GM19238 (cell line): ENCODE results near the gene CEP43.
A peak's percentile ranks its signal among the peaks of the same experiment; 100 is the strongest.

Experiments
- DNase-seq: peaks from one replicate; pipeline ENCODE4 v3.0.0; 2011; ENCODE audit warnings: low spot score; ENCODE audit not compliant: insufficient read length

CEP43 gene

DNA sequence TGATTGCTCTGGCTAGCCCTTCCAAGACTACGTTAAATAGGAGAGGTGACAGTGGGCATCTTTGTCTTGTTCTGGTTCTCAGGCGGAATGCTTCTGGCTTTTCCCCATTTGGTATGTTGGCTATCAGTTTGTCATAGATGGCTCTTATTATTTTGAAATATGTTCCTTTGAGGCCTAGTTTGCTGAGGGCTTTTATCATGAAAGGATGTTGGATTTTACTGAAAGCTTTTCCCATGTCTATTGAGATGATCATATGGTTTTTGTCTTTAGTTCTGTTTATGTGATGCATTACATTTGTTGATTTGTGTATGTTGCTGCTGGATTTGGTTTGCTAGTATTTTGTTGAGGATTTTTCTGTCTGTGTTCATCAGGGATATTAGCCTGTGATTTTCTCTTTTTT, 32.9 kb upstream of the CEP43 start:
- DNase-seq = no peak

DNA sequence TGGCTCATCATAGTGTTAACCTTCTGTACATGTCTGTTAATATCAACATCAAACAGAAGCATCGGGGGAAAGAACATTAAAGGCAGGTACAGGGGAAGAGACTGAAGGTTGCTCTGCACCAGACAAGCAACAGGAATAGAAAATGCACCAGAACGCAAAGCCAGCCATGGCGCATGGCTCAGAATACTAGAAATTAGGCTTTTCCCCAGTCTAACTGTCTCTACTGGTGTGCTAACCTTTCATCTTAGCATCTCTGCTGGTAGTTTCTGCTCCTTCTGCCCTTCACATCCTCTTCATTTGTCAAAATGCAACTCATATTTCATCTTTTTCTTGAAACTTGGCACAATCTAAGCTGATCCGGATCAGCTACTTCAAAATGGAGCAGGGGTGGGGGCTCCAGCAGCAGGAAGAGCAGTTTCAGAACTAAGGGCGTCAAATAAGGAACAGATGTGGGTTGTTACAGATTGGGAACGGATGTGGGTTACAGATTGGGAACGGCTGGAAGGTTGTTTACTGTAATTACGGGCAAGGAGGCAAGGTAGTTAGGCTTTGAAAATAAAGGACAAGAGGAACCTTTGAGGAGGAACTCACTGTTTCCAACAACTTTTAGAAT, 29.7 kb upstream of the CEP43 start:
- no peak for DNase-seq

DNA sequence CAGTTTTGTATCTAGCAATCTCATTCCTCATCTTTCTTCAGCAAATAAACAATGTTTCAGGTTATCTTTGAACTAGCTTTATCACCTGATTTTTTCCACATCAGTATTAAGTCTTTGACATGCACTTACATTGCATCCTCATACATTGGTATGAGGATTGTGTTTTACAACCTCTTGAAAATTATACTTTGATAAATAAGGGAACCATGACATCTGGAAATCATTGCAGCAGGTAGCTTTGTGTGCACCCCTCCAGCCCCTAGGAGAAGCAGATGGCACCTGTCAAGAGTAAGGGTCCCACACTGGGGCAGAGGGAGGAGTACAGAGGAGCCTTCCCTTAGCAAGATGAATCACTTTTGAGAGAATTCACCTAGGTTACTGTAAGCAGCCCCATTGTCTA, 29.1 kb upstream of the CEP43 start:
- DNase-seq = no peak

DNA sequence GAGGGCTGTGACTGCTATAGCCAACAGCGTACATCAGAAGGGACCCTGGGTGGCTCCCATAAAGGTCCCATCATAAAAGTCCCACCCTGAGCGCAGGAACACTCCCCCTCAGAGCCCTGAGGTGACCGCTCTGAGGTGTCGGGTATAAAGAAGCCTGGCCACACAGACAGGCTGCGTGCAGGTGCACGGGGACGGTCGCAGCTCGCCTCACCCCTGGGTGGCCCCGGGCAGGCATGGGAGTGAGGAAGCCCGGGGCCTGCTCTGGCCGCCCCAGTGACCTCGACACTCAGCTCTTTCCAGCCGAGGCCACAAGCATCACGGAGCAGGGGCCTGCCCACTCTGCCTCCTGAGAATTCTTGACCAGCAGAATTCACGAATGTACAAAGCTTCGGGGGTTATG, 28.4 kb upstream of the CEP43 start:
- no peak for DNase-seq

DNA sequence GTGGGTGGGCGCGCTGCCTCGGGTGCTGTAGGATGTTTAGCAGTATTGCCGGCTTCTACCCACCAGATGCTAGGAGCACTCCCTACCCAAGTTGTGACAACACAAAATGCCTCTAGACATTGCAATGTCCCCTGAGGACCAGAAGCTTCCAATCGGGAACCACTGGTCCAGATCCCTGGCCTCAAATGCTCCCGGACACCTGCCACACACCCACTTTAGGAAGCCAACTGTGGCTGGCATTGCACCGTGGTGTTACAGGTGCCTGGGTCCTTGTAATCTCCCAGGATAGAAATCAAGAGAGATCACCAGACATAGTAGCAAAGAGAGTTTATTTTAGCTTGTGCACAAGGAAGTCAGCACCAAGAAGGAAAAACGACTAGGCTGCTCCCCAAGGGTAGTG, 27.9 kb upstream of the CEP43 start:
- no peak for DNase-seq

DNA sequence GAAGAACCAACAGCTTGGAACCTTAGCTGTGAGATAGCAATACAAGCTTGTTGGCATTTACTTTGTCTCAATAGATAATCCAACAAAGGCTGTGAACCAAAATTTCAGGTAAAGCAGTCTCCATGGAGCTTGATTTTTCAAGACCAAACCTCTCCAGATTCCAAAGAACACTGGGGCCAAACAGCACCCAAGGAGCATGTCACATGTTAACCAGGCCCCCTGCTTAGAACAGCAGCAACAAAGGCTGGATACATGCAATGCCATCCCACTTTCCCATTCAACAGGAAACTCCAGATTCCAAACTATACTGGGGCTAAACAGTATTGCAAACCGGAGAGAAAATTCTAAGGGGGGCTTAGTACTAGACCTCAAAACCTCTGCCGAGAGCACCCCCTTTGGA, 27.1 kb upstream of the CEP43 start:
- DNase-seq = no peak

DNA sequence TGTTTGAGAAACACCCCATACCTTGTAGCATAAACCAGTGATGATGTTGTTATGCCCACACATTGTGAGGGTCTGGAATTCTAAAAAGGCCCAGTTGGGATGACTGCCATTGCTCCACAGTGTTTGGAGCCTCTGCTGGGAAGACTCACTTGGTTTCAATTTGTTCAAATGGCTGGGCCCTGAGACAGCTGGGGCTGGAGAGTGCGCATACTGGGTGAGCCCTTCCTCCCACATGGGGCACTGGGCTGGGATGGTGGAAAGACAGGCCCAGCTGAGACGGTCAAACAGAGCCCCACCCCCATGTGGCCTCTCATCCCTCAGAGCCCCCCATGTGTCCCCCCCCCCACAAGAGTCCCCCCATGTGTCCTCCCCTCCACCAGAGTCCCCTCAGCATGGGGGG, 22.6 kb upstream of the CEP43 start:
- no peak for DNase-seq

DNA sequence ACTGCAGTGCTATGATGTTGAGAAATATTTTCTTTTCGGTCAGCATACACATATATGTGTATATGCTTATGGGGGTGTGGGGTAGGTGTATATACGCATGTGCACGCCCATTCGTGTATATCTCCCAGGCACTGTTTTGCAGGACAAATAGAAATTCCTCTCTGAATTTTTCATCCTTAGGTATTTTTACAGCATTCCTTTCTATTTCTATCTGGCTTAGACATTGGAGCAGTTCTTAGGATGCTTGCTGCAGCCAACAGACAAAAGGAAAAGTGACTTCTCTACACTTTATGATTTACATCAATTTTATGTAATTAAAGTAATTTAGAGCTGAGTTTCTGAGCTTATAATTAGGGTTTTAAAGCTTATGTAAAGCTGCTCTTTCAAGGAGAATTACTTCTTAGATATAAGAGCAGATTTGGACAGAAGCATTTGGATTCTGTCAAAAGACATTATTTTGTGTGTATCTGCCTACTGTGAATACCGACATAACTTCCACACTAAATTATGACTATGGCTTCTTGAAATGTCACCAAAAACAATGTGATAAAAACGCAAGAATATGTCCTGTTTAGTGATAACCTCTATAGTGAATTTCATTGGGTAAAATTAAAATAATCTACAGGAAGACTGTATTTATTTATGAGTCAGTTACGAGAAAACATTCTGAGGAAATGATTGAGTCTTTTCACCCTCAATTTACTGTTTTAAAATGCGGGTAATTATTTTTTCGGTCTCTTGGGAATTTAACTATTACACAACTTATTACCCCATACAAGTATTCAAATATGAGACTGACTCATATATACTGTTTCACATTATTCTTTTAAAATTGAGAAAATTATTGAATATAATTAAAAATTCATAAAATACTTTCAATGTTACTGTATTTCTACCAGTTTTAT, 21.3 kb upstream of the CEP43 start:
- DNase-seq = no peak

DNA sequence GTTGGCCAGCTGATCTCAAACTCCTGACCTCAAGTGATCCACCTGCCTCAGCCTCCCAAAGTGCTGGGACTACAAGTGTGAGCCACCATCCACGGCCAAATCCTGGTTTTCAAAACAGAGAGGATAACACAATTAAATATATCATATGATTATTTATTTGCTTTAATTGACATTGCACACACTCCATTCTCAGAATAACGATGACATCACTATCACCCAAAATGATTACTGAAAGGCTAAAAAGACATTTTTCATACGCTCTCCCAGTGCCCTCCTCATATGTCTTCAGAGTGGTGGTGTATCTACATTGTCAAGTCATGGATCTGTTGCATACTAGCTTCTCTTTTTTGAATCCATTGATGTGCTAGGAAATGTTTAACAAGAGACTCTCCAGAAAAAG, 18.5 kb upstream of the CEP43 start:
- DNase-seq = no peak

DNA sequence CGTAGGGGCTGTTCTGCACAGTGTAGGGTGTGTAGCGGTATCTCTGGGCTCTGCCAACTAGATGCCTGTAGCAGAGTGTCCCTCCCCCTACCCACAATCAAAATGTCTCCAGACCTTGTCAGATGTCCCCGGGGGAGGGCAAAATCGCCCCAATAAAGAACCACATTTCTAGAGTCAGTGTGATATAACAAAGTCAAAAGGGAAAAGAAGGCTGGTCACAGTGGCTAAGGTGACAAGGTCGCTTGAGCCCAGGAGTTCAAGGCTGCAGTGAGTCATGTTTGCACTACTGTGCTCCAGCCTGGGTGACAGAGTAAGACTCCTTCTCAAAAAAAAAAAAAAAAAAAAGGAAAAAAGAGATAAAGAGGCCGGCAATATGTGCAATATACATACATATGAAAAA, 11.7 kb upstream of the CEP43 start:
- DNase-seq = no peak

DNA sequence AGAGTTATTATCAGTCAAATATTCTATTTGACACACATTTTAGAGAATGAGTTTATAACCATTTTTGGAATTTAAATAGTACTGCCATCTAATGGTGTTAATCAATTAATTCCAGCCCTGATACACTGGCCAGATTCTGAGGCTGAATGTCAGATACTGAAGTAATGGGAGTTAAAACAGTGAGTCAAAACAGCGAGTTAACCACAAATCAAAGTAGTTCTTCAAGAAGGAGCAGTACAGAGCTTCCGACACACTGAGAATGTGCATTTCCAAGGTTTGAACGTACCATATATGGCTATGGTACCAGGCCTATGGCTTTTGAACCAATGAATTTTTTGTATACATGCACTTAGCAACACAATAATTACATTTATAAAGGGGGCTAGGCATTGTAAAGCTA, 11.3 kb upstream of the CEP43 start:
- DNase-seq = no peak

DNA sequence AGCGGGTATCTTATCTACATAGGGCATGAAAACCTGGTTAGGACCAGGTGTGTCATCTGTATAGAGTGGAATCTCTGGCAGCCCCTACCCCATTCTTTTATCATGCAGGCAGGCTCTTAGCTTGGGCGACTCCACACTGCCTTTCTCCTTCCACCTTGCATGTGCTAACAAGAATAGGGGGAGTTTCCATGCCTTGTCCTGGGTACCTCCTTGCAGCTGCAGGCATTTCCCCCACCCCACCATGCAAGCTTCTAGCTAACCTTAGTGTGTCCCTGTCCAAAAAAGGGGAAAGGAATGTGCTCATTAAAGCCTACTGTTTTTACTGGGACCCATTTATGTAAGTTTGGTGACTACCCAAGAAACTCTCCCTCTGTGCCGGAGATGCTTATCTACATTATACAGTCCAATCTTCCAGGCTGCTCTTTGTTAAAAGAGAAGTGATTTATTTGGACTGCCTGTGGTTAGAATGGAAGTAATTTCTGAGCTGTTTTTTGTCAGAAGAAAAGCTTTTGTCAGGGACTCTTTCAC, 10.5 kb upstream of the CEP43 start:
- DNase-seq = no peak

DNA sequence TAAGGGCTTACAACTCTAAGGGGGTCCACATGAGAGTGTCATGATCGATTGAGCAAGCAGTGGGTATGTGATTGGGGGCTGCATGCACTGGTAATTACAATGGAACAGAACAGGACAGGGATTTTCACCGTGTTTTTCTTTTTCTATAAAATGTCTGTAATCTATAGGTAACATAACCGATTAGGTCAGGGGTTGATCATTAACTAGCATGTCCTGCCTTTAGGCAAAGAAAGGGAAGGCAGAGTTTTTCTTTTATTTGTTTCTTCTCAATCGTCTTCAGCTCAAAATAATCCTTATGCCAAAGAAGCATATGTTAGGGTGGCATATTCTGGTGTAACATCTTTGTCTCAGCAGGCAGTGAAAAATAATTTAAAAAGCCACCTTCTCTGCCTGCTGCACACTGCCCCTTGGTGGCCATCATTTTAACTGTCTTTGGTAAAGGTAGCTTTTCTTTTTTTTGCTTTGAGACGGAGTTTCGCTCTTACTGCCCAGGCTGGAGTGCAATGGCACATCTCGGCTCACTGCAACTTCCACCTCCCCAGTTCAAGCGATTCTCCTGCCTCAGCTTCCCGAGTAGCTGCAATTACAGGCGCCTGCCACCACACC, 9.7 kb upstream of the CEP43 start:
- no peak for DNase-seq

DNA sequence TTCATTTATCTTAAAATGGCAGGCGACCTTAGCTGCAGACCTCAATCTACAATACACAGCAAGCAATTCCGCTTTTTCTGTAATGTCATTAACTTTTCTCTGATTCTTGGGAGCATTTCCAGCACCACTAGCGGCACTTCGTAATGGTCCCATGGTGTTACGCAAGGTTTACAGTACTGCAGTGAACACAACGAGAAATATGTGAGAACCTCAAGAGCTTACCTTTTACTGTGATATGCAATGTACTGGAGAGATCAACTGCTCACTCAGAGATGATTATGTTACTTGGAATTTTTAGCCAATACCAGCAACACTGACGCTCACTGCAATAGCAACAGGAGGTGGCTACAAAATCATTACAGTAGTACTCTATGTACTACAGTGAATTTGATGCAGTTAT, 2.8 kb upstream of the CEP43 start:
- no peak for DNase-seq

DNA sequence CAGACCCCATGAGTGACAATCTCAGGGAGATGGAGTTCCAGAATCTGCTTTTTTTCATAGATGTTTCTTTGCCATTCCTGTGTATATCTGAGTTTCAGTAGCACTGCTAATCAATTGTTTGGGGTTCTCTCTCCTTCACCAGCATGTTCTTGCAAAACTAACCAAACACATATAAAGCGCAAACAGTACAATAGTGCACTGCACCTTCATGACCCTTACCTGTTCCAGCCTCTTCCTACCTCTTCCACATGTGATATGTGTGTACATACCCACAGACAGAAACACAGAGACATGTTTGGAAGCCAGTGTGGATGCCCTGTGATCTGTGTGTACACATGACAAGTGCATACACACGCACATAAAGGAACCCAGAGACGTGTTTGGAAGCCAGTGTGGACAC, 1.8 kb upstream of the CEP43 start:
- no peak for DNase-seq

DNA sequence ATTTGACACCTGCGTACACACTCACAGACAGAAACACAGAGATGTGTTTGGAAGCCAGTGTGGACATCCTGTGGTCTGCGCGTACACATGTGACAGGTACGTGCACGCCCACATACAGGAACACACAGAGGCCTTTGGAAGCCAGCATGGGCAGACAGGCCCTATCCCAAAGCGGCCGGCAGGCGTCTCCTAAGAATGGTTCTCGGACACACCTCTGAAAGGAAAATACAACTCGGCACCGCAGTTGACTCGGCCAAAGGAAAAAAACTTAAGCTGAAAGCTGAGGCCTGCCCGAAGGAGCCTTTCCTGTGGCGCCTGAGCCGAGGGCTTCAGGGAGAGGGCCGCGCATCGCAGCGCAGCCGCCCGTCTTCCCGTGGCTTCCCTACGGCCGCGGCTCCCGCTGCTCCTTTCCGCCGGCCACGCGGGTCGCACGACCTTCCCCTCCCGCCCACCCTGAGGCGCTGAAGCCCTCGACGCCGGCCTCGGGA, 1.4 kb upstream of the CEP43 start:
- peak; percentile 21 for DNase-seq

DNA sequence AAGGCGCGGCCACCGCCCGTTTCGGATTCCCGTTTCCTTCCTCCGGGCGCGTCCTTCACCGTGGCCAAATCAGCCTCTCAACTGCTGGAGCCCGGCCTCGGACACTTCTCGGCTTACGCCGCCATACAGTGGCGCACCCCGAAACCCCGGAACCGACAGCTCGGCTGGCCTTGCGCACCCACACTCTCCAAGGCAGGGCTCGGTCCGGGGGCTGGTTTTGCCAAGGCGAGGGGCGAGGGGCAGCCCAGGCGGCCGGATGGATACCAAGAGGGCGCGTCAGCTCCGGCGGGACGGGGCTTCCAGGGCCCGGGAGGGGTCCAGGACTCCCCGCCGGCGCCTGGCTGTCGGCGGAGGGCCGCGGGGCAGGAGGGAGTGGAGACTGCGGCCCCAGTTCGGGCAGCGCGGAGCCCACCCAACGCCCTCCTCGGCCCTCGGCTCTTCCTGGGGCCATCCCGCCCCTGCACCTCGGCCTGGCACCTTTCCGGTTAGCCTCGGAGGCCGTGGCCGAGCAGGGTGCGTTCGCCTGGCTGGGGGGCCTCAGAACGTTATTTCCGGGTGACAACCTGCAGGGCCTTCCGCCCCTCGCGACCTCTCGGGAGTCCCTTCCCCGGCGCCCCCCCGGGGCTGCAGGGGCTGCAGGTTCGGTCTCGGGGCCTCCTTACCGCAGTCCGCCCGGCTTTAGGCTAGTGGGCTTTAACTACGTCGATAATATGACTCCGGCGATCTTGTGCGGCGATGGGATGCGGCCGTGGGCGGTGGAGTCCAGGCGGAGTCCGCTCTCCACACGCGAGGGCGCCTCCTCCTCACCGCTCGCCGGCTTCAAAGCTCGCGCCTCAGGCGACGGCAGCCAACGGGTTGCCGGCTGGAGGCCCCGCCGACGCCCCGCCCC, 697 bp upstream of the CEP43 start:
- DNase-seq = peak; percentile 10

DNA sequence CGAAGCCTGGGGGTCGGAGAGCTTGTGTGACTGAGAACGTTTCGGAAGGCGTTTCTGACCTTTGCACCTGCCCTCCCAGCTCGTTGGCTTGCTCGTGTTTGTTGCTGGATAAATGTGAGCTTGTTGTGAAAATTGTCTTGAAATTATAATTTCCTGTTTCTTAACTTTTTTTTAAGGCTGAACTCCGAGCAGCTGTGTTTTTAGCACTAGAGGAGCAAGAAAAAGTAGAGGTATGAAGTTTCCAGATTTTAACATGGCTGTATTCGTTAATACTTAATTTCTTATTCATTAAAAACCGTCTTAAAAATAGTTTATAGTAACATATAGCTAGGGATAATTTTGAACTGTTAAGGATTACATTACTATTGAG, 672 bp downstream of the CEP43 start:
- DNase-seq = no peak

DNA sequence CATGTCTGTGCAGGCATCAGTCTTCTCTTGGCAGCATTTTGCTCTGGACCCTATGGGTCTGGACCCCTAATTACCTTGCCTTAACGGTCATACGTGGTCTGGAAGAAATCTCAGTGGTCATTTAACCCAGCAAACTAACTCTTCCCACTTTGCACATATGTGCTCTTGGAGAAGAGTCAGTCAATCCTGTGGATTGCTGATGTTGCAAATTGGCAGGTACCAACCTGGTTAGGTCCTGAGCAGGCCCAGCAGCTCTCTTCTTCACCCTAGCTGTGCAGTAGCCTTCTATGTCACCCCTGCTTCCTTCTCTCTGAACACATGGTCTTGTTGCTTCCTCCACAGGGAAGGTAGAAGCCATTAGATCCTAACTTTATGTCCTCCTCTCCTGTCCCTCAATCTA, 1.6 kb downstream of the CEP43 start:
- no peak for DNase-seq

DNA sequence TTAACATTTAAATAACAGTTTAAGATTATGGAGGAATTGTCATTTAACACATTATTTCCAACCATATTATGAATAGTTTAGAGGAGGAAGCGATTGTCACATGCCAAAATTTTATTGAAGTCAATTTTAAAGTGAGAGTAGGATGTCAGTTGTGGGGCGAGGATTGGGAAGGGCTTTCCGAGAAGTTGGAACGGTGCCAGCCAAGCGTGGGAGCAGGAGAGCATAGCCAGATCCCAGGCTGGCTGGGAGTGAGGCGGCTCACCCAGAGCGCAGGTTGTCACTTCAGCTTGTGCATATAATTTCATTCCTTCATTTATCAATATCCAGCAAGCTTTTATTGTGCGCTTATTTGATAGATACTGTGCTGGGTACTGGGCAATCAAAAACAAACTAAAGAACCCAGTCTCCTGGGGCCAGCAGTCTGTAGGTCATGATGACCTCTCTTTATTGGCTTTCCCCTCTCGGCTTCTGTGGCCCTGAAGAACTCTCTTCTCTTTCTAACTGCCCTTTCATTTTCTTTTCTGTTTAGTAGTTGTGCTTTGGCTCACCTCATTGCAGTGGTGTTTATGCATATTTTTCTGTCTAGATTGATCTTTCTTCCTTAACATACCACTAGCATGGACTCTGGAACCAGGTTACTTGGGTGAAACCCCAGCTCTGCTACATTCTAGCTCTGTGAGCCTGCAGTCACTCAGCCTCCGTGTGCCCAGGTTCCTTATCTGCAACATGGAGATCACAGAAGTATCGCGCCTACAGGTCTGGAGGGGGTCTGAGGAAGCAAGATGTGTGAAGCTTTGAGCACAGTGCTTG, 6.4 kb downstream of the CEP43 start:
- DNase-seq = no peak

DNA sequence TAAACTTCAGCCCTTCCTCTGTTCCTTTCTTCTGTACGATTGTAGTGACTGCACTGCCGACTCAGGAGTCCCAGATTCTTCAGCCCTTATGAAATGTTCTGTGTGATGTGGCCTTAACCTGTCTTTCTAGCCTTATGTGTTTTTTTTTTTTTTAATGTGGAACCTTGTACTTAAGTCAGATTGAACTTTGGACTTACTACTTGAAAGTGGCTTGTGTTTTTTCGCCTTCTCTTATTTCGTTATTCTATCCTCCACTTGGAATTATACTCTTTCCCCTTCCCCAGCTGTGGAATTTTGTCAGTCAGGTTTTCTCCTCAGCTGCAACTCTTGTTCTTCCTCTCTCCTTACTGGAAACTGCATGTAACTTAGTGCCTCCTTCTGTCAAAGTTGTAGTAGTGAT, 8.8 kb downstream of the CEP43 start:
- DNase-seq = no peak
